DMS114 treated with DMSO at 0.1 percent for 48 hours (cell line): ENCODE results near the gene STX4.
A peak's percentile ranks its signal among the peaks of the same experiment; 100 is the strongest.

Source experiments
- DNase-seq: peaks from one replicate; lab custom pipeline; 2025; ENCODE audit not compliant: unreplicated experiment; lab: John Stamatoyannopoulos, UW

The STX4 gene

DNA sequence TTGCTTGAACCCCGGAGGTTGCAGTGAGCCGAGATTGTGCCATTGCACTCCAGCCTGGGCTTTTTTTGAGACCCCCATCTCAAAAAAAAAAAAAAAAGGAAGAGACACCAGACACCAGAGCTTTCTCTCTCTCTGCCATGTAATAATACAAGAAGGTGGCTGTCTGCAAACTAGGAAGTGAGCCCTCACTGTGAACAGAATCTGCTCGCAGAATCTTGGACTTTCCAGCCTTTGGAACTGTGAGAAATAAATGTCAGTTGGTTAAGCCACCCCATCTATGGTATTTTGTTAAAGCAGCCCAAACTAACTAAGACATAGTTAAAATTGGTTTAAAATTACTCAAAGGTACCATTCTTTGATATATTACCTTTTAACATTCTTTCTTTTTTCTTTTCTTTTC lies 12.8 kb upstream of the STX4 start:
- no peak for DNase-seq

DNA sequence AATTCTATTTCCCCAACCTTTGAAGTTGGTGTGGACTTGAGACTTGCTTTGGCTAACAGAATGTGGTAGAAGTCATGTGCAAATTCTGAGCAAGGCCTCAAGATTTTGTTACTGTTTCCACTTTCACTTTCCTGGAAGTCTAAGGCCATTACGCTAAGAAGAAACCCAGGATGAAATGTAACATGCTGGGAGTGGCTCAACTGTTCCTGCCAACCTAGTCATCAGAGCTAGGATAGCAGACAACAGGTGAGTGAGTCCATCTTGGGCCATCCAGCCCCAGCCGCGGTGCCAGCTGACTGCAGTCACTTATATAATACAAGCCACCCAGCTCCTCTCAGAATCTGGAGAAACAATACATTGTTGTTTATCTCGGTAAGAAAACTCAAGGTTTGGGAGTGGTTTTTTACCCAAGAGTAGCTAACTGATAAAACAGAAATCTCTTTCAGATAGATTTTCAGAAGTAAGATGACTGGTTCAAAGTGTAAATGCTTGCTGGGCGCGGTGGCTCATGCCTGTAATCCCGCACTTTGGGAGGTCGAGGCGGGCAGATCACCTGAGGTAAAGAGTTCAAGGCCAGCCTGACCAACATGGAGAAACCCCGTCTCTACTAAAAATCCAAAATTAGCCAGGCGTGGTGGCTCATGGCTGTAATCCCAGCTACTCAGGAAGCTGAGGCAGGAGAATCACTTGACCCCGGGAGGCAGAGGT lies 10.7 kb upstream of the STX4 start:
- no peak for DNase-seq

DNA sequence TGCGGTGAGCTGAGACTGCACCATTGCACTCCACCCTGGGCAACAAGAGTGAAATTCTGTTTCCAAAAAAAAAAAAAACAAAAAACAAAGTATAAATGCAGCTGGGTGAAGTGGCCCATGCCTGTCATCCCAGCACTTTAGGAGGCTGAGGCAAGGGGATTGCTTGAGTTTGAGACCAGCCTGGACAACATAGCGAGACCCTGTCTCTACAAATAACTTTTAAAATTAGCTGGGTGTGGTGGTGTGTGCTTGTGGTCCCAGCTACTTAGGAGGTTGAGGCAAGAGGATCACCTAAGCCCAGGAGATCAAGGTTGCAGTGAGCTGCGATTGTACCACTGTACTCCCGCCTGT lies 10.1 kb upstream of the STX4 start:
- DNase-seq = no peak

DNA sequence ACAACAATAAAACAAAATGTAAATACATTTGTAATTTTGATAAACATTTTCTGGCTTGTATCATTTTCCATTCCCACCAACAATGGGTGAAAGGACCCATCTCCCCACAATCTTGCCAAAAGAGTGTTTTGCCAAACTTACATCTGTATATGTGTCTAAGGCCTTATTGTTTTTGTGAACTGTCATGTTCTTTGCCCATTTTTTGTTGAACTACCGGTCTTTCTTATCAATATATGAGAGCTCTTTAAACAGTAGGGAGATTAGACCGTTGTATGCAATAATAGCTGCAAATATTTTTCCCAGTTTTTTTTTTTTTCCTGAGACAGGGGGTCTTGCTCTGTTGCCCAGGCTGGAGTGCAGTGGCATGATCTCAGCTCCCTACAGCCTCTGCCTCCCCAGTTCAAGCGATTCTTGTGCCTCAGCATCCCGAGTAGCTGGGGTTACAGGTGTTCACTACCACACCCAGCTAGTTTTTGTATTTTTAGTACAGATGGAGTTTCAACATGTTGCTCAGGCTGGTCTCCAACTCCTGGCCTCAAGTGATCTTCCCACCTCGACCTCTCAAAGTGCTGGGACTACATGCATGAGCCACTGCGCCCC lies 9.6 kb upstream of the STX4 start:
- no peak for DNase-seq

DNA sequence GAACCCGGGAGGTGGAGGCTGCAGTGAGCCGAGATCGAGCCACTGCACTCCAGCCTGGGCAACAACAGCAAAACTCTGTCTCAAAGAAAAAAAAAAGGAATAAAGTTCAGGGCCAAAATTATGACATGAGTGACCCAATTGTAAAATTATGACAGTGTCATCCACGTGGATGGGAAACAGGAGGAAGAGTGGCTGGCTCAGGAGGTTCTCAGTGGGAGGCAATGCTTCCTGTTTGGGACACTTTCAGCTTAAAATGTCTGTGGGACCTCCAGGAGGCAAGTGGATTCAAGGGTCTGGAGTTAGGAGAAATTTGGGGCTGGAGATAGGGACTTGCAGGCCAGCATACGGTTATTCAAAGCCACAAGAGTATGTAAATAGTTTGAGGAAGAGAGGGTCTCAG lies 8.0 kb upstream of the STX4 start:
- no peak for DNase-seq

DNA sequence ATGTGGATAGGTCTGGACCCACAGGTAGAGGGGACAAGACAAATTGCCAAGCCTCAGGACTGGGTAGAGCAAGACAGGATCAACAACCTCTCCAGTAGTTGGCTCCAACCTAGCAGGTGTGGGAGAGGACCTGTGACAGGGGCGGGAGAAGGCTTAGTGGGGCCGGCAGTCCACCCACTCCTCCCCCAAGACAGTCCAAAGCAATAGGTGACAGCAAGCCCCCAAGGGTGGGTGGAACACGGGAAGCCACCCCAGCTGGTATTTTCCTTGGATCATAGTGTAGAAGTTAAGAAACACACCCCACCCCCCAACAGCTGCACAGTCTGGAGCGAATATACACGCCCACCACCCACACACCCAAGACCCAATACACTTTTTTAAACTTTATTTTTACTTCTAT lies 4.1 kb upstream of the STX4 start:
- DNase-seq = no peak

DNA sequence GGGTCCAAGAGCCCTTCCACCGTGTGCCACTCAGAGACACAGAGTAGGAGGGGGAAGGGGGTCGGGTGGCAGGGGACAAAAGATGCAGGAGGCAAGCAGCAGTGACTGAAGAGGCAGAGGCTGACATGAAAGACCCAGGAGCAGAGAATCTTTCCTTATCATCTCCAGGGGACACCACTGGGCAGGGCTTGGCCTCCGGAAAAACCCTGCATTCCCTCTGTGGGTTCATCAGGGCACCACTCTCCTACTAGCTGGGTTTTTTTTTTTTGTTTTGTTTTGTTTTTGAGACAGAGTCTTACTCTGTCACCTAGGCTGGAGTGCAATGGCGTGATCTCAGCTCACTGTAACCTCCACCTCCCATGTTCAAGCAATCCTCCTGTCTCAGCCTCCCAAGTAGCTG lies 2.1 kb upstream of the STX4 start:
- no peak for DNase-seq

DNA sequence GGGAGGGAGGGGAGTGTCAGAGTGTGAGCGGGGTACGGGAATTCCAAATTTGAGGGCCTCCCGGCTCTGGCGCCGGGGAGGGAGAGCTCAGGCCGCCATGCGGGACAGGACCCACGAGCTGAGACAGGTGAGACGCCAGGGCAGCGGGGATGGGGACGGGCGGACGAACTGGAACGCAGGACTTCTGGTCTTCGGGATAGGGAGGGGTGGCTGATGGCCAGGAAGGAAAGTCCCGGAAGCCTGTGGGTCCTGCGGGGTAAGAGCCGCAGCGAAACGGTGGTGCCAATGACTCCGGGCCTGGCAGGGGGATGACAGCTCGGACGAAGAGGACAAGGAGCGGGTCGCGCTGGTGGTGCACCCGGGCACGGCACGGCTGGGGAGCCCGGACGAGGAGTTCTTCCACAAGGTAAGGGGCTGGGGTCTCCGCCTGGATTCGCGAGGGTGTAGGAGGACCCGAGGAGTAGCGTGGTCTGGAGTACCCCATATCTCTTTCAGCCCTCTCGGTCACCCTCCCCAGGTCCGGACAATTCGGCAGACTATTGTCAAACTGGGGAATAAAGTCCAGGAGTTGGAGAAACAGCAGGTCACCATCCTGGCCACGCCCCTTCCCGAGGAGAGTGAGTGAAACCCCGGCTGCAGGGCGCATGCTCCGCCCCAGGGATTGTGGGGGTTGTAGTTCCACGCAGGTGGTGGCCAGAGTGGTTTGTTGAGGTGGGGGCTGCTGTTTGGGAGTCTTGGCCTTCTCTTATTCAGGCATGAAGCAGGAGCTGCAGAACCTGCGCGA lies 543 bp downstream of the STX4 start:
- DNase-seq = peak; percentile 78

DNA sequence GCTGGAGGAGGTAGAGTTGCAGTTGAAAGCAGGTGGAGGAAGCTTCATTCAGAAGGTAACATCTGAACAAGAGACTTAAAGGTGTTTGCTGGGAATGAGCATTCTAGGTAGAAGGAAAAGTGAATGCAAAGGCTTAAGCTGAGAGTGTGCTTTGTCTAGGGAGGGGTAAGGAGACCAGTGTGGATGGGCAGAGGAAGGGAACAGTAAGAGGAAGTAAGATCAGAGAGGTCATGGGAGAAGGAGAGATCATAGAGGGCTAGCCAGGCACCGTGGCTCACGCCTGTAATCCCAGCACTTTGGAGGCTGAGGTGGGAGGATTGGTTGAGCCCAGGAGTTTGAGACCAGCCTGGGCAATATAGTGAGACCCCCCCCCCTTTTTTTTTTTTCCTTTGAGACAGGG lies 3.3 kb downstream of the STX4 start:
- DNase-seq = no peak

DNA sequence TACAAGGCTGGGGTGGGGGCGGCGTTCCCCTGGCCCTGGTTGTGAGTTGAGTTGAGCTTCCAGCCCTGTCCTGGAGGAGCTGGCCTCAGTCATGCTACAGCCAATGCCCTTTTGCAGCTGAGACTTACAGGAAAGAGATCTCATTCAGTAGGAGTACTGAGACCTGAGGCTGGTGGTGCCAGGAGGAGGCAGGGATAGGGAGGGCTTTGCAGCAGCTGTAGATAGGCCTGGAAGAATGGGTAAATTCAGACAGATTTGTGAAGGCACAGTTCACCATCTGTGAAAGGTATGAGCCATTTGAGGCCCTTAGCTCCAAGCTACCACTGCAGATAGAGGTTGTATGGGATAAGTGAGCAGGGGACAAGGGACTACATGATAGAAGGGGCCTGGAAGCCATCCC lies 5.6 kb downstream of the STX4 start:
- no peak for DNase-seq

DNA sequence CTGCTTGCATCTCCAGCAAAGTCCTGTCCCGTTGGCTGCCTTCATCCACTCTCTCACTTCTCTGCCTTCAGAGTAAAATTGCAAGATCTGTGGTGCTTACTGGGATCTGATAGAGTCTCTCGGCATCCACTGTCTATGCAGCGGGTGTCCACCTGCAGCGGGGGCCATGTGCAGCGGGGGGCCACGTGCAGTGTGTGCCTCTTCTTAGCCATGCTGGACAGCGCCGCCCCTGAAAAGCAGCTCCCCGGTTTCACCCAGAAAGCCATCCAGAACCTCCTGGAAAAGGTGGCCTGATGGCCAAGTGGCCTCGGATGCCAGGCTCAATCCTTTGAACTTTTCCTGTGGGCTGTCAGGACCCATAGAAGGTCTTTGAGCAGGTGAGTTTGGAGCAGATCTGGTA lies 9.5 kb downstream of the STX4 start:
- DNase-seq = no peak

DNA sequence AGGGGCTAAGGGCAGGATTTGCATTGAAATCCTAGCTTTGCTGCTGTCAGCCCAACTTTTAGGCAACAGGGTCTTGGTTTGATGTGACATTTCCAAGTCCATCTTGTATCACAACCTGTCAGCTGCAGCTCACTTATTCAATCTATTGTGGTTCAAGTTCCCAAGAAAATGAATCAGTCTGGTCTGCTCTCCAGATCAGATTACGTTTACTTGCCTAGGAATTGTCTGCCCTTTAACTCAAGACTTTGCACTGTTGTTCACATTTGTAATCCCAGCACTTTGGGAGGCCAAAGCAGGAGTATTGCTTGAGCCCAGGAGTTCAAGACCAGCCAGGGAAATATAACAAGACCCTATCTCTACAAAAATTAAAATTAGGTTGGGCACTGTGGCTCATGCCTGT lies 10.0 kb downstream of the STX4 start:
- no peak for DNase-seq

DNA sequence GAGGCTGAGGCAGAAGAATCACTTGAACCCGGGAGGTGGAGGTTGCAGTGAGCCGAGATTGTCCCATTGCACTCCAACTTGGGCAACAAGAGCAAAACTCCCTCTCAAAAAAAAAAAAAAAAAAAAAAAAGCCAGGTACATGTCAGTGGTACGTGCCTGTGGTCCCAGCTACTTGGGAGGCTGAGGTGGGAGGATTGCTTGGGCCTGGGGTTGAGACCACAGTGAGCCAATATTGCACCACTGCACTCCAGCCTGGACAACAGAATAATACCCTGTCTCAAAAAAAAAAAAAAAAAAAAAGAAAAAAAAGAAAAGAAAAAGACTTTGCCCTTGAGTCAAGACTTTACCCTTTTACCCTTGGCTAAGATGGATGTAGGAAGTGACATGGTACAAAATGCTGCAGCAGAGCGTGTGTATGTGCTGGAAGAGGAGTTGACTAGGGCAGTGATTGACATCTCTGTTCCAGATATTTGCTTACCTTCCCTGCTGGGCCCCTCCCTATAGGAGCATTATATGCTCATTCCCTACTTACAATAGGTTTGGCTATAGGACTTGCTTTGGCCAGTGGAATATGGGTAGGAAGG lies 10.6 kb downstream of the STX4 start:
- no peak for DNase-seq

DNA sequence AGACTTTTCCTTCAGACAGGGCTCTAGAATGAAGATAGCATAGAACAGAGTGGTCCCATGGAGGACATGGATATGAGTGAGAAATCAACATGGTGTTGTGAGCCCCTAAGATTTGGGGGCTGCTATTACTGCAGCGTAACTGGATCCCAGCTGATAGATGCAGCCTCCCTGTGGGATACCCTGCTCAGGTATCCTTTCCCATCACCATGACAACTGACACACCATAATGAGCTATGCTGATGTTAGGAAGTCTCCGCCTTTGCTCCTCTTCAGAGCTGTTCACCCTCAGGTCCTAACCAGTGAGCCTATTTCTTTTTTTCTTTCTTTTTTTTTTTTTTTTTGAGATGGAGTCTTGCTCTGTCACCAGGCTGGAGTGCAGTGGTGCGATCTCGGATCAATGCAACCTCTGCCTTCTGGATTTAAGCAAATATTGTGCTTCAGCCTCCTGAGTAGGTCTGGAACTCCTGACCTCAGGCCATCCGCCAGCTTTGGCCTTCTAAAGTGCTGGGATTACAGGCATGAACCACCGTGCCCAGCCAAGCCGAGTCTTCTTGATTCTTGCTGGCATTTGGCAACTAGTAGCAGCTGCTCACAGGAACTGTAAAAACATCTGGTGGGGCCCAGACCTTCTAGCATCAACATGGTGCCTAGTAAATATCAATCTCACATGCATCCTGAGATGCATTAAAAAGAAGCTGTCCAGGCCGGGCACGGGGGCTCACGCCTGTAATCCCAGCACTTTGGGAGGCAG lies 17.1 kb downstream of the STX4 start:
- no peak for DNase-seq

DNA sequence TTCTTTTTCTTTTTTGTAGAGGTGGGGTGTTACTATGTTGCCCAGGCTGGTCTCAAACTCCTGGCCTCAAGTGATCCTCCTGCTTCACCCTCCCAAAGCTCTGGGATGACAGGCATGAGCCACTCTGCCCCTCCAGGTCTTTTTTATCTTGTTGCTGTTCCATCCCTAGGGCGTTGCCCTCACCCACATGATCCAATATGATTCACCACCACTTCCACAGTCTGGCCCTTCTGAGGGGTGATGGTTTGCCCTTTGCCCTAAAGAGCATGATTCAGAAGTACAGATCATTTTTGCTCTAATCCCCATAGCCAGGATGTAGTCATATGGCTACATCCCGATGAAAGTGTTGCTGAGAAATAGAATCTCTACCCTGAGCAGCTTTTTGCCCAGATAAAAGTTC lies 18.8 kb downstream of the STX4 start:
- DNase-seq = no peak

DNA sequence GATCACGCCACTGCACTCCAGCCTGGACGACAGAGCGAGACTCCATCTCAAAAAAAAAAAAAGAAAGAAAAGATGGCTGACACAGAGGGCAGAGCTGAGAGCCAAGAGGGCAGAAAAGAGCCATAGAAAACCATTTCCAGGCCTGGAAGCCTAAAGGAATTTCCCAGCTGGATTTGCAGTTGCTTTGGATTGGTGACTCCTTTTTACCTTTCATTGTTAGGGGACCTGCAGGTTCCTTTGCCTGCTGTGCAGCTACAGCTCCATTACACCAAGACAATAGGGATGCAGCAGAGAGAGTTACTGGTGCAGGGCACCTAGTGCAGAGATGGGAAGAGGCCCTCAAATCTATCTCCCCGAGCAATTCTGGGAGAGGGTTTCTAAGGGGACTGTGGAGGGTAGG lies 22.3 kb downstream of the STX4 start:
- DNase-seq = no peak

DNA sequence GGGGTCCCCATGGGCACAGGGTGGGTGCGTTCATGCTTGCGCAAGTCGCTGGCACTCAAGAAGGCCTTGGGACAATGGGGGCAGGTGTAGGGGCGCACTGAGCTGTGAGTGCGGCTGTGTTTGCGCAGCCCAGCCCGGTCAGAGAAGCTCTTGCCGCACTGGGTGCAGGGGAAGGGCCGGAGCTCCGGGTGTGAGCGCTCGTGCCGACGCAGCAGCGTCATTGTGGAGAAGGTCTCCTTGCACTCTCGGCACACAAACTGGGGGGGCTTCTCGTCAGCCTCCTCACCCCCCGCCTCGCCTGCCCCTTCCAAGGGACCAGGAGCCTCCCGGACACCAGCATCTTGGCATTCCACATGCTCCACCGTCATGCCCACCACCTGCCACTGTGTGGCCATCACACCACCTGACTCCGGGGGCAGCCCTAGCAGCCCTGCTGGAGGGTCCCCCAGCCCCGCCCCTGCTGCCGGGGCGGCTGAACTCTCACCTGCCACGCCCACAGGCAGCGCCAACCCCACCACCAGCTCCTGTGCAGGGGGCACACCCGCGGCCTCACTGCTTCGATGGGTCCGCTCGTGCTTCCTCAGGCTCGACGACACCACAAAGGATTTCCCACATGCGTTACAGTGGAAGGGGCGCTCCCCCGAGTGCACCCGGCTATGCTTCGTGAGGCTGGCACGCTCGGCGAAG lies 27.9 kb downstream of the STX4 start:
- DNase-seq = no peak

DNA sequence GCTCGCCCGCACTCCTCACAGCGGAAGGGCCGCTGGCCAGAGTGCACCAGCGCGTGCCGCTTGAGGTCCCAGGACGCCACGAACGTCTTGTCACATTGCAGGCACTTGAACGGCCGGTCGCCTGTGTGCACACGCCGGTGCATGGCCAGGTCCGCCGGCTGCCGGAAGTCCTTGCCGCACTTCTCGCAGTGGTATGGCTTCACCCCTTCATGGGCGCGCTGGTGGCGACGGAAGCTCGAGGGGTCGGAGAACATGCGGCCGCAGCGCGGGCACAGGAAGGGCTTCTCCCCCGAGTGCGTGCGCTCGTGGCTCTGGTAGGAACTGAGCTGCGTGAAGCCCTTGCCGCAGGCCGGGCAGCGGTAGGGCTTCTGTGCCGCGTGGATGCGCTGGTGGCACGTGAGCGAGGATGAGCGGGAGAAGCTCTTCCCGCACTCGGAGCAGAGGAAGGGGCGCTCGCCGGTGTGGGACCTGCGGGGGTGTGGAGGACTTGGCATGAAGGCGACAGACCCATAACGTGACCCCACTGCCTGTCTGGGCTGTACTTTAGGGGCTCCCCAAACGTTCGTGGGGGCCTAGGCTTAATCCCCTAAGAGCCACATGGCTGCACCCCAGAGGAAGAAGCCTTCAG lies 28.6 kb downstream of the STX4 start:
- DNase-seq = no peak

DNA sequence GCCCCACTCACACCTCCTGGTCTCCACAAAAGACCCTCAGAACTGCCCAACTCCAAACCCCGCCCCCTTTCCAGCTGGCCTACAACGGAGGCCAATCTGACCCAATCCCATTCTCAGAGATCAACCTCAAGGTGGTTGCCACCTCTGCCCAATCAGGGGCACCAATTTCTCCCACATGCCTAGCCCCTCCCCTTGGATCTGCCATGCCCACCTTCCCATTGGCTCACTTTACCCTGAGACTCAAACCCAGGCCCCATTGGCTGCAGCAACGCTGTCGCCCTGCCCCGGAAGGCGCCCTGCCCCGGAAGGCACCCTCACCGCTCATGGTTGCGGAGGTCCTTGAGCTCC lies 30.1 kb downstream of the STX4 start:
- no peak for DNase-seq

DNA sequence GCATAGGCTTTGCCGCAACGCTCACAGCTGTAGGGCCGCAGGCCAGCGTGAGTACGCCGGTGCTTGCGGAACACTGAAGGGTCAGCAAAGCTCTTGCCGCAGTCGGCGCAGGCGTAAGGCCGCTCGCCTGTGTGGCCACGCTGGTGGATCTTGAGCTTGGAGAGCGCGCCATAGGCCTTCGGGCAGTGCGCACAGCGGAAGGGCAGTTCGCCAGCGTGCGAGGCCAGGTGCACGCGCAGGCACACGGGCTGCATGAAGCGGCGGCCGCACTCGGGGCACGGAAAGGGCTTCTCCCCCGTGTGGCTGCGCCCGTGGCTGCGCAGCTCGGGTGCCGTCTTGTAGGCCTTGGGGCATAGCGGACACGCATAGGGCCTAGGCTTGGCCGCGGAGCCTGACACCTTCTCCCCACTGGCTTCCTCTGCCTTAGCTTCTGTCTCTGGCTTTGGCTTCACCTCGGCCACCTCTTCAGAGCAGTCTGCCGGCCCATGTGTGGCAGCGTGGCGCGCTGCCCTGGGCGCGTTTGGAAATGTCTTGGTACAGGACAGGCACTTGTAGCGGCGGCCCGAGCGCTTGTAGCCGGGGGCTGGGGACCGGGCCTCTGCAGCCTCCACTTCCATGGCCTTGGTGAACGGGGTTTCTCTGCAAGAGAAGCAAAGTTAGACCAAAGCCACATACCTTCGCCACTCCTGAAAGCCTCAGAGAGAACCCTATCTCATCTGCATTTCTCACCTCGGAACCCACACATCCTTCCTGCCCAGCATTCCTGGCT lies 30.7 kb downstream of the STX4 start:
- no peak for DNase-seq
